ENCODE measurements around the gene FLAD1. TPM values are rescaled to one million over a fixed set of nuclear protein-coding genes. Genes with fewer than 3 reads are reported as not detected.

The FLAD1 gene
- total and polyA plus RNA-seq, 2 of the 4 experiments (the other 2 are of a cell fraction), result 26.3 to 37.3 TPM

- no peak overlapping the region for H2BK5ac ChIP-seq (ENCODE audit: low read depth, low read length, poor library complexity, severe bottlenecking)
- no peak overlapping the region for H3K23ac ChIP-seq (ENCODE audit: low read depth, low read length)
- H2AK5ac ChIP-seq (ENCODE audit: low read depth, low read length), result no peak overlapping the region
- in situ Hi-C loops (cut with MboI; ENCODE audit: low sequenced_read_pairs) (no loop called here), dilution Hi-C loops (cut with HindIII; ENCODE audit: low sequenced_read_pairs, unreplicated experiment) (no loop called here), intact Hi-C loops (cut with micrococcal nuclease) (no loop called here)
- H3K4me1 ChIP-seq (ENCODE audit: control insufficient read depth, insufficient read depth, low read length), result peaks cover 13% of the 10 kb centered on the region
- H3K56ac ChIP-seq (ENCODE audit: extremely low read depth, insufficient read depth, low read length), result no peak overlapping the region
- H4K8ac ChIP-seq (ENCODE audit: low read depth in 2 of 2, low read length in 2 of 2), result no peak overlapping the region
- H3K14ac ChIP-seq (replicated peaks; ENCODE audit: low read depth, low read length), result no peak overlapping the region
- no peak overlapping the region for H4K91ac ChIP-seq (ENCODE audit: insufficient read depth, low read depth, low read length)
- H4K20me1 ChIP-seq (ENCODE audit: insufficient read depth, low read length), result peaks cover 46% of the 10 kb centered on the region
- H3K27ac ChIP-seq (ENCODE audit: insufficient read depth, low read length), result no peak overlapping the region
- POLR2A ChIA-PET (ENCODE audit: unreplicated experiment), result no interaction called here
- no peaks in the 10 kb centered on the region for H3K9me1 ChIP-seq (ENCODE audit: insufficient read depth, low read length)
- H3K27me3 ChIP-seq (ENCODE audit: control insufficient read depth, insufficient read depth, low read length), result no peaks in the 10 kb centered on the region
- peaks cover 28 to 80% of the 10 kb centered on the region in 2 experiments for H3K79me1 ChIP-seq (ENCODE audit: low read depth in 1 of 2, low read length in 2 of 2)
- H3K4me3 ChIP-seq (ENCODE audit: insufficient read depth, low read depth, low read length), result no peak overlapping the region
- no peak overlapping the region for H3K4me2 ChIP-seq (ENCODE audit: low read depth, low read length)
- H2BK120ac ChIP-seq (ENCODE audit: low read depth, low read length), result no peak overlapping the region
- ATAC-seq (ENCODE audit: low read depth) (no peak), DNase-seq (no peak)
- BruUV-seq (replicated peaks), result no TSS peak
- H2AK9ac ChIP-seq (replicated peaks; ENCODE audit: low read depth, low read length, poor library complexity), result no peak overlapping the region
- no peak overlapping the region for H2BK20ac ChIP-seq (ENCODE audit: low read depth, low read length)
- H4K5ac ChIP-seq (ENCODE audit: low read depth, low read length), result no peak overlapping the region
- H3K9ac ChIP-seq (ENCODE audit: low read depth, low read length), result no peak overlapping the region
- H3K18ac ChIP-seq (ENCODE audit: low read depth, low read length), result no peak overlapping the region
- WGBS, 2 experiments (ENCODE audit: extremely low coverage in 2 of 2, insufficient read length in 1 of 2), result no CpG with 5 or more reads among the region's 6 CpGs
- H3K36me3 ChIP-seq (ENCODE audit: control insufficient read depth, insufficient read depth, low read length), result peaks cover 60% of the 10 kb centered on the region
- H2BK15ac ChIP-seq (ENCODE audit: low read depth, low read length), result no peak overlapping the region
- no peak overlapping the region for H2AFZ ChIP-seq (replicated peaks; ENCODE audit: low read length, poor library complexity)
- CTCF ChIA-PET, result interaction anchor here (1.1 kb wide), 1 partner anchor 8 kb away, joined by 3 read pairs; the partner anchor contains the start of gene PBXIP1
- TF ChIP-seq CEBPB (IDR thresholded peaks at IDR 0.05; ENCODE audit: low read depth, low read length), result peak; percentile 60
- TF ChIP-seq, protein P1, sequence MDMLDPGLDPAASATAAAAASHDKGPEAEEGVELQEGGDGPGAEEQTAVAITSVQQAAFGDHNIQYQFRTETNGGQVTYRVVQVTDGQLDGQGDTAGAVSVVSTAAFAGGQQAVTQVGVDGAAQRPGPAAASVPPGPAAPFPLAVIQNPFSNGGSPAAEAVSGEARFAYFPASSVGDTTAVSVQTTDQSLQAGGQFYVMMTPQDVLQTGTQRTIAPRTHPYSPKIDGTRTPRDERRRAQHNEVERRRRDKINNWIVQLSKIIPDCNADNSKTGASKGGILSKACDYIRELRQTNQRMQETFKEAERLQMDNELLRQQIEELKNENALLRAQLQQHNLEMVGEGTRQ (IDR thresholded peaks at IDR 0.05; ENCODE audit: low read depth, low read length), result no peak
- no peak overlapping the region for H3K4ac ChIP-seq (ENCODE audit: low read depth, low read length)
- no peaks in the 10 kb centered on the region for H3K9me3 ChIP-seq (ENCODE audit: control insufficient read depth, insufficient read depth, low read length)
Measured at GRCh38 chr1:154964359-154964758, 18.8 kb upstream of the FLAD1 start.
